Neural cell (in vitro differentiated cells): Measurements from ENCODE around the gene HERC2.

Experiments used
- CTCF ChIP-seq: fragments of 450-650 bp; IDR thresholded peaks from 2 replicates; pipeline ENCODE4 v1.5.1; 2014; ENCODE audit warnings: antibody characterized with exemption, mild to moderate bottlenecking, moderate library complexity; ENCODE audit not compliant: poor library complexity, severe bottlenecking
- EP300 ChIP-seq: fragments of 450-650 bp; conservative IDR thresholded peaks from 2 replicates; pipeline ENCODE4 v1.6.1; 2014; ENCODE audit warnings: antibody characterized with exemption, mild to moderate bottlenecking, moderate library complexity; ENCODE audit not compliant: poor library complexity, severe bottlenecking
- EZH2 ChIP-seq: fragments of 200-600, 300-800 bp; shearing (Covaris generic), sonication (generic); IDR thresholded peaks from 2 replicates; pipeline ENCODE4 v1.6.1; 2014; ENCODE audit warnings: antibody characterized with exemption, low read length, borderline replicate concordance, mild to moderate bottlenecking; ENCODE audit not compliant: insufficient read depth, poor library complexity, severe bottlenecking
- MXI1 ChIP-seq: fragments of 450-650 bp; conservative IDR thresholded peaks from 2 replicates; pipeline ENCODE4 v1.6.1; 2014; ENCODE audit warnings: antibody characterized with exemption, mild to moderate bottlenecking; ENCODE audit not compliant: poor library complexity, severe bottlenecking
- POLR2AphosphoS5 ChIP-seq: IDR thresholded peaks from 2 replicates; pipeline ENCODE4 v1.6.1; 2012
- RAD21 ChIP-seq: fragments of 450-650 bp; conservative IDR thresholded peaks from 2 replicates; pipeline ENCODE4 v1.6.1; 2014; ENCODE audit warnings: antibody characterized with exemption, mild to moderate bottlenecking, moderate library complexity
- SMC3 ChIP-seq: fragments of 450-650 bp; conservative IDR thresholded peaks from 2 replicates; pipeline ENCODE4 v1.6.1; 2014; ENCODE audit warnings: antibody characterized with exemption, mild to moderate bottlenecking, moderate library complexity; ENCODE audit not compliant: poor library complexity
- TAF1 ChIP-seq: IDR thresholded peaks from 2 replicates; pipeline ENCODE4 v1.6.1; 2012; ENCODE audit warnings: low read depth
- TF ChIP-seq, protein P1 (sequence below): IDR thresholded peaks from 2 replicates; pipeline ENCODE4 v1.6.1; 2012; ENCODE audit warnings: borderline replicate concordance

DNA sequence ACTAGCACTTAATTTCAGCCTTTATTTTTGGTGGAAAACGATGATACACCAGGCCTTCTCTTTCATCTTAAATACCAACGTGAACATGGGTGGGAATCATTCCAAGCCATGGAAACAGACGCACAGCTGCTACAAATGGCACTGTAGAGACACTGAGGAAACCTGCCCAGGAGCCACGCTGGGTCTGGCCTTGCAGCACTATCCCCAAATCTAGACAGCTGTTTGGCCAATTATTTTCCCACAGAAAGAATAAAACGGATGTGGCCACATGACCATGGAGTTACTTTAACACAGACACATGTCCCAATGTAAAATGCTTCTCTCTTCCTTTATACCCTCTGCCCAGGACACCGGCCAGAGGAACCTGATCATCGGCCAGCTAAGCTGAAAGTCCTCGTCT is 139.2 kb downstream of the HERC2 start:
- TF ChIP-seq CTCF, result no peak
- TF ChIP-seq TAF1, result no peak
- TF ChIP-seq POLR2AphosphoS5, result no peak
- no peak for TF ChIP-seq EZH2
- no peak for TF ChIP-seq MXI1
- no peak for TF ChIP-seq EP300
- TF ChIP-seq SMC3, result no peak
- no peak for TF ChIP-seq RAD21
- TF ChIP-seq, protein P1, sequence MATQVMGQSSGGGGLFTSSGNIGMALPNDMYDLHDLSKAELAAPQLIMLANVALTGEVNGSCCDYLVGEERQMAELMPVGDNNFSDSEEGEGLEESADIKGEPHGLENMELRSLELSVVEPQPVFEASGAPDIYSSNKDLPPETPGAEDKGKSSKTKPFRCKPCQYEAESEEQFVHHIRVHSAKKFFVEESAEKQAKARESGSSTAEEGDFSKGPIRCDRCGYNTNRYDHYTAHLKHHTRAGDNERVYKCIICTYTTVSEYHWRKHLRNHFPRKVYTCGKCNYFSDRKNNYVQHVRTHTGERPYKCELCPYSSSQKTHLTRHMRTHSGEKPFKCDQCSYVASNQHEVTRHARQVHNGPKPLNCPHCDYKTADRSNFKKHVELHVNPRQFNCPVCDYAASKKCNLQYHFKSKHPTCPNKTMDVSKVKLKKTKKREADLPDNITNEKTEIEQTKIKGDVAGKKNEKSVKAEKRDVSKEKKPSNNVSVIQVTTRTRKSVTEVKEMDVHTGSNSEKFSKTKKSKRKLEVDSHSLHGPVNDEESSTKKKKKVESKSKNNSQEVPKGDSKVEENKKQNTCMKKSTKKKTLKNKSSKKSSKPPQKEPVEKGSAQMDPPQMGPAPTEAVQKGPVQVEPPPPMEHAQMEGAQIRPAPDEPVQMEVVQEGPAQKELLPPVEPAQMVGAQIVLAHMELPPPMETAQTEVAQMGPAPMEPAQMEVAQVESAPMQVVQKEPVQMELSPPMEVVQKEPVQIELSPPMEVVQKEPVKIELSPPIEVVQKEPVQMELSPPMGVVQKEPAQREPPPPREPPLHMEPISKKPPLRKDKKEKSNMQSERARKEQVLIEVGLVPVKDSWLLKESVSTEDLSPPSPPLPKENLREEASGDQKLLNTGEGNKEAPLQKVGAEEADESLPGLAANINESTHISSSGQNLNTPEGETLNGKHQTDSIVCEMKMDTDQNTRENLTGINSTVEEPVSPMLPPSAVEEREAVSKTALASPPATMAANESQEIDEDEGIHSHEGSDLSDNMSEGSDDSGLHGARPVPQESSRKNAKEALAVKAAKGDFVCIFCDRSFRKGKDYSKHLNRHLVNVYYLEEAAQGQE, result no peak
